ENCODE results near the gene PRR3.
"Not testable (repeated sequence)": the region's sequence is repeated elsewhere in the genome, so short reads cannot be mapped to it uniquely, and the experiment has no call there.

The PRR3 gene, protein sequence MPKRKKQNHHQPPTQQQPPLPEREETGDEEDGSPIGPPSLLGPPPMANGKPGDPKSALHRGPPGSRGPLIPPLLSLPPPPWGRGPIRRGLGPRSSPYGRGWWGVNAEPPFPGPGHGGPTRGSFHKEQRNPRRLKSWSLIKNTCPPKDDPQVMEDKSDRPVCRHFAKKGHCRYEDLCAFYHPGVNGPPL

DNA sequence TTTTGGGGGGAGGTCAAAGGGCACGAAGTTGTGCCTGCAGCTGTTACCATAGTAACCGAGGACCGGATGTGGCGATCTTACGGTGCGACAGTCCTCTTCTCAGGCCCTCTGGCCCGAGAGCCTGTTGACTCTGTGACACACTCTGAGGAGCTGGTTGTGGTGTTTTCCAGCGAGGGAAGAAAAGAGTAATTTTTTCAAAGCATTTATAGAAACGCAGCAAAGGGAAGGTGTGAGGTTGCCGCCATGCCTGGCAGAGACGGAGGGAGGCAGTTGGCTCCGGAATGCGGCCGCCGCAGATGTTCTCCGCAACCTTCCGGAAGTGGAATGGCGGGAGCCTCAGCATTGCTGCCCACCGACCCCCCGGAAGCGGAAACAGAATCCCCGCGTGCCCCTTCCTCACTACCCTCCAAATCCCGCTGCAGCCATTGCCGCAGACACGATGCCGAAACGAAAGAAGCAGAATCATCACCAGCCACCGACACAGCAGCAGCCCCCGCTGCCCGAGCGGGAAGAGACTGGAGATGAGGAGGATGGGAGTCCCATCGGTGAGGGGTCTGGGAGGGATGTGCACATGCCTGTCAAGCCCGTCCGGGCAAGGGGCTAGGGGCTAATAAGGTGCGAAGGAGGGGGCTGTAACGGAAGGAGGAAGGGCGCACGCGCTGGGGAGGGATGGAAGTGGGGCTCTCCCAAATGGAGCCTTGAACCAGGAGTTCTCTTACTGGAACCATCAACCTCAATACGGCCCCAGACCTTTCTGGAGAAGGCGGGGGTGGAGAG is at the start of gene PRR3:
TSS of gene PRR3 (plus strand) at position 390 of the 777 bp plus-strand sequence. CDS start at position 440, 50 bp downstream.
- peak; percentile 85 for DNase-seq

DNA sequence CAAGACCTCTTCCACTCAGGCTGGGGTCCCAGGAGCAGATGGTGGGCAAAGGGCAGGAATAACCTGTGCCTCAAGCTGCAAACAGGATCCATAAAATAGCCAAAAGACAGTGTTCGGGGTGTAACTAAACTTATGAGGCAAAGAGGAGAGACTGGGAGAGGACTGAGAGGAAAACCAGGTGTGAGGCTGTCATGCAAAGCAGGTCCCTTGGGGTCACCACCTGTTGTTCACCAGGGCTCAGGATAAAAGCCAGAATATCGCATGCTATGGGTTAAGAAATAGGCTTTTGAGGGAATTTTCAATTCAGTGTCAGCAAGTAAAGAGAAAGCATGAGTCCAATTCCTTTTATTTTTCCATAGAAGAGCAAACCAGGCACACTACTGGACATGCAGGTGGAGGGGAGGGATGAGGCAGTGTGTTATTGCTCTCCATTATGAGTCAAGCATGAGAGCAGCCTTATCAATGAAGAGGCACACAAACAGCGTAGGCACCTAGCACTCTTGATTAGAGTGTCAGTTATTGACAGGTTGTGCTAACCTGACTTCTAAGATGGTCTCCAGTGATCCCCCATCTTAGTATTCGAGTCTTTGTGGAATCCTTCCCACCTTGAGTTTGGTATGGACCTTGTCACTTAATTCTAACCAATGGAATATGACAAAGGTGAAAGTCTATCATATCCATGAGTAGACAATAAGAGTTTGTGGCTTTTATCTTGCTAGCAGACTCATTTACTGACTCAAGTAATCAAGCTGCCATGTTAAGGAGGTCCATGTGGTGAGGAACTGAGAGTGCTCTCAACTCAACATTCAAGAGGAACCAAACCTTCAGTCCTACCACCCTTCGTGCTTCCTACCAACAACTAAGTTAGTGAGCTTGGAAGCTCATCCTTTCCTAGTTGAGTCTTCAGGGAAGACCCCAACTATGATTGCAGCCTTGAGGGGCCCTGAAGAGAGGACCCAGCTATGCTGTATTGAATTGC is 49.0 kb upstream of the PRR3 start:
- DNase-seq, result no peak

DNA sequence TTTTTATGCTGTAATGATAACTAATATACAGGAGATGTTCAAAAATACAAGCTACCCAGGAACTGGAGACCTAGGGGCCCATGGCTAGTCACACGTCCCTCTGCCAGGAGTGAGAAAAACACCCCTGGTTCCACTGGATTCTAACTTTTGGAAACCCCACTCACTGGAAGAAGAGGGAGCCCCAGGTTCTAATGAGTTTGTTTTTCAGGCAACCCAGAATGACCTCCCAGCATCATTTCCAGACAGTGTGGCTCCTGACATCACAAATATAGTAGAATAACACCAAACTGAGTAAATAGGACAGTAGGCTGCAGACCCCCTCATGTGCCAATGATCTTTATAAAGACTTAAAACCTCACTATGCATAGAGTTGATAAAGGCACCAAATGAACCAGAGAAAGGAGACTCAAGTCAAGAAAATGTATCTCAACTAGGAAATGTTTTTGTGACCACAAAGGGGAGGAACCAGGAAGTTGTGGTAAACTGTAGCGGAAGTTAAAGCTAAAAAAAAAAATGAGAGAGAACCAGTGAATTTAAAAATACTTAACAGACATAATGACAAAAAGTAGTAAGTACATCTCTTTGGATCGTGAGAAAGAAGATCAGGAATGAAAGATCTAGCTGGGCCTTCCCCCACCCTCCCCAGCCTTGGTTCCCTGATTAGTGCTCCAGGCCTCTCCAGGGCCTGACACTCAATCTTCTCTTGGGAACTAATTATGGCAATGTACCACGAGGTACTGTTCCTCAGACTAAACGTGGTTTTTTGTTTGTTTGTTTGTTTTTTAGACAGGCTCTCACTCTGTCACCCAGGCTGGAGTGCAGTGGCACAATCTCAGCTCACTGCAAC is 48.0 kb upstream of the PRR3 start:
- no peak for DNase-seq

DNA sequence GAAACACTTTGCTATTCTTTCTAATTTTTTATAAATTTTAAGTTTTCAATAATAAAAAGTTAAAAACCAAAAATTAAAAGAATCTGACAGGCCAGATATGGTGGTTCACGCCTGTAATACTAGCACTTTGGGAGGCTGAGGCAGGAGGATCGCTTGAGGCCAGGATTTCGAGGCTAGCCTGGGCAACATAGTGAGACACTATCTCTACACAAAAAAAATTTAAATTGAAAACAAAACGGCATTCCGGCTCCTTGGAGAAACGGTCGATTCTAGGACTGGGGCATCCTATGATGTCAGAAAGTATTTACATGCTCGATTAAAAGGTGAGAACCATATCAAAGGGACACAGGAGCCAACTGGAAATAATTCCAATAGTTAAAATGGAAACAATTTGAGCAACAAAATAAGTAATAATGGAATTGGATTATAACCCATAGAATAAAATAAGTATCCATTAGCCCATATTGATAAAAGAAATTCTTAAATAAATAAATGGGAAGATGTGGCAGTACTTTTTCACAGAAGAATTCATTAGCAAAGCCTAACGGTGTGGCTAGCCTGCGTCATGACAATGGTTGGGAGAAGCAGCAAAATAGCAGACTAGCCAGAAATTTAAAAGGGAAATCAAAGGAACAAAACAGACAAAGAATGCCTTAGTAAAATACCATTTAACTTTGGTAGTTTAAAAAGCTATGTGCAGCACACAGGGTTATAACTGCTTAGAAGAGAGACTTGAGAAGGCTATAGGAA is 46.5 kb upstream of the PRR3 start:
- no peak for DNase-seq

DNA sequence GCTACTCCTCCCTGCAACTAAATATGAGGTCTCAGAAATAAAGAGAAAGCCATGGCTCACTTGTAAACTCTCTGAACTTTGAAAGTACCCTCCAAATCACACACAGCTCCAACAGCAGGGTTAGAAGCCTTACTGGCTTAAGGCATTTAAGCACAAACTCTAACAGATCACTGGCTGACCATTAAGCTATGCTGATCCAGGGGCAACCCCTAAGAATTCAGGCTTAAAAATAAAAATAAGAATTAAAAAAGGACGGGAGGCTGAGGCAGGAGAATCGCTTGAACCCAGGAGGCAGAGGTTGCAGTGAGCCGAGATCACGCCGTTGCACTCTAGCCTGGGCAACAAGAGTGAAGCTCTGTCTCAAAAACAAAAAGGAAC is 45.9 kb upstream of the PRR3 start:
- DNase-seq, result no peak

DNA sequence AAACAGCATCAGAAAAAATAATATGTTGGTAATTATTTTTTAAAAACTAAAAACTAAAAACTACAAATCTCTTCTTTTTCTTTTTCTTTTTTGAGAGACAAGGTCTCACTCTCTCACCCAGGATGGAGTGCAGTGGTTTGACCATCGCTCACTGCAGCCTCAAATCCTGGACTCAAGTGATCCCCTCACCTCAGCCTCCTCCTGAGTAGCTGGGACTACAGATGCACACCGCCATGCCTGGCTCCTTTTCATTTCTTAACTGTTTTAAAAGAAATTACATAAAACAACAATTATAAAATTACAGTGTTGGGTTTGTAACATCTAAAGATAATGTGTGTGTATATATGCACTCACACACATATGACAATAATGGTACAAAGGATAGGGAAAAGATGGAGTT is 43.6 kb upstream of the PRR3 start:
- DNase-seq, result no peak

DNA sequence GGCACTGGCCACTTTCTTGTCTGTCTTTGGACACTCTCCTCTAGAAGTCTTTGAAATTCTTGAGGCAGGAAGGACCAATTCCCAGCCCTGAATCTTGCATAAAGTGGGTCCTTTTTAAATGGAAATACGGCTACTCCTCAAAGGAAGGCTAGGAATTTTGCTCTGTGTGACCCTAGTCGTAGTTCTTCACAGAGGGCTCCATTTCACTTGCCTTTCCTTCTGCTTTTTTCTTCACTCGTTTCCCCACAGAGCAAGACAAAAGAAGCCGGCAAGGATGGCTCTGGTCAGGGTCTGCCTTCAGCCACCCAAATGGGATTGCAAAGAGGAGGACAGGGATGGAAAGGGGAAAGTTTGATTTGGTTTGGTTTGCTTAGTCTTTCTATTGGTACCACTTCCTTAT is 42.0 kb upstream of the PRR3 start:
- DNase-seq, result no peak

DNA sequence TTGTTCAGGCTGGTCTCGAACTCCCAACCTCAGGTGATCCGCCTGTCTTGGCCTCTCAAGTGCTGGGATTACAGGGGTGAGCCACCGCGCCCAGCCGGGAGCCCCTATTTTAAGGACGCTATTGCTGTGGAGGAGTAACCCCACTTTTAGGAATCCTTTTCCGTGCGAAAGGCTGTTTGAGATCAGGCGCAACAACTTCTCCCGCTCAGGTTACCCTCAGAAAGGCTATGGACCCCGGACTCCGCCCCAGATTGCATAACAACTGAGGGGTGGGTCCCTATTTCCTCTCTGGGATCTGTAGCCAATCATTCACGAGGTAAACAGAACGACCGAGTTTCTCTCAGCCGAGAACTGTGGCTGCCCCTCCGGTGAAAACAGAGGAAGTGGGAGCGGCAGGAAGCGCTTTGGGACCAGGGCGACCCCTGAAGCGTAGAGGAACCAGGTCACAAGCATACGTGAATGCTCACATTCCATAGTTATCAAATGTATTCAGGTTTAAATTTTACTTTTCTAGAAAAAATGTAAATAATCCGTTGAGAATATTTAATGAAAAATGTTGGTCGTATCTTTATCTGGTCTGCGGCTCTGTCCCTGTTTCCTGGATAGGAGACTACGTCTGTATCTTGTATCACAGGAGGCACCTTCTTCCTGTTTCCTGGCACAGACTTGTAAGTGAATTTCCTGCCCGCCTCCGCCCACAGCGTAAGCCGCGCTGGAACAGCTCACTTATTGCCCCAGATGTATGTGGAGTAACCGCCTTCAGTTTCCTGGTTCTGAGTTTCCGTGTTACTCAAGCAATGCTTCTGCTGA is 40.9 kb upstream of the PRR3 start:
- peak; percentile 94 for DNase-seq

DNA sequence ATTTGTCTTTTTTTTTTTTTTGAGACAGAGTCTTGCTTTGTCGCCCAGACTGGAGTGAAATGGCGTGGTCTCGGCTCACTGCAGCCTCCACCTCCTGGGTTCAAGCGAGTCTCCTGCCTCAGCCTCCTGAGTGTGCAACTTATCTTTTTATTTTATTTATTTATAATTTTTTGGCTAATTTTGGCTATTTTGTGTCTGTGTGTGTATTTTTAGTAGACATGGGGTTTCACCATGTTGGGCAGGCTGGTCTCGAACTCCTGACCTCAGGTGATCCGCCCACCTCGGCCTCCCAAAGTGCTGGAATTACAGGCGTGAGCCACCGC is 40.4 kb upstream of the PRR3 start:
- not testable (repeated sequence) for DNase-seq

DNA sequence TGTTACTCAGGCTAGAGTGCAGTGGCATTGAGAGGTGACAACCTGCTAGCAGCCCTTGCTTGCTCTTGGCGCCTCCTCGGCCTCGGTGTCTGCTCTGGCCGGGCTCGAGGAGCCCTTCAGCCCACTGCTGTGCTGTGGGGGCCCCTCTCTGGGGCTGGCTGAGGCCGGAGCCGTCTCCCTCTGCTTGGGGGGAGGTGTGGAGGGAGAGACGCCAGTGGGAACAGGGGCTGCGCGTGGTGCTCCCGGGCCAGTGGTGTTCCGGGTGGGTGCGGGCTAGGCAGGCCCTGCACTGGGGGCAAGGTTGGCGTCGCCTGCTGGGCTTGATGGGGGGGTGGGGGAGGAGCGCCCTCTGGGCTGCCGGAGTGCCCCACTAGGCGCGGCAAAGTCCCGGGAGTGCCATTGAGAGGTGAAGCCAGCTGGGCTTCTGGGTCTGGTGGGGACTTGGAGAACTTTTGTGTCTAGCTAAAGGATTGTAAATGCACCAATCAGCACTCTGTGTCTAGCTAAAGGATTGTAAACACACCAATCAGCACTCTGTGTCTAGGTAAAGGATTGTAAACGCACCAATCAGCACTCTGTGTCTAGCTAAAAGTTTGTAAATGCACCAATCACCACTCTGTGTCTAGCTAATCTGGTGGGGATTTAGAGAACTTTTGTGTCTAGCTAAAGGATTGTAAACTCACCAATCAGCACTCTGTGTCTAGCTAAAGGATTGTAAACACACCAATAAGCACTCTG is 39.2 kb upstream of the PRR3 start:
- DNase-seq, result not testable (repeated sequence)

DNA sequence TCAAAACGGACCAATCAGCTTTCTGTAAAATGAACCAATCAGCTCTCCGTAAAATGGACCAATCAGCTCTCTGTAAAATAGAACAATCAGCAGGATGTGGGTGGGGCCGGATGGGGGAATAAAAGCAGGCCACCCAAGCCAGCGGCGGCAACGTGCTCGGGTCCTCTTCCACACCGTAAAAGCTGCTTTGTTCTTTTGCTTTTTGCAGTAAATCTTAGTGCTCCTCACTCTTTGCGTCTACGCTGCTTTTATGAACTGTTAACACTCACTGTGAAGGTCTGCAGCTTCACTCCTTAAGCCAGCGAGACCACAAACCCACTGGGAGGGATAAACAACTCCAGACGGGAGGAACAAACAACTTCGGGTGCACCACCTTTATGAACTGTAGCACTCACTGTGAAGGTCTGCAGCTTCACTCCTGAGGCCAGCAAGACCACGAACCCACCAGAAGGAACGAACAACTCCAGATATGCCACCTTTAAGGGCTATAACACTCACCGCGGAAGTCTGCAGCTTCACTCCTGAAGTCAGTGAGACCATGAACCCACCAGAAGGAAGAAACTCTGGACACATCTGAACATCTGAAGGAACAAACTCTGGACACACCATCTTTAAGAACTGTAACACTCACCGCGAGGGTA is 38.5 kb upstream of the PRR3 start:
- not testable (repeated sequence) for DNase-seq

DNA sequence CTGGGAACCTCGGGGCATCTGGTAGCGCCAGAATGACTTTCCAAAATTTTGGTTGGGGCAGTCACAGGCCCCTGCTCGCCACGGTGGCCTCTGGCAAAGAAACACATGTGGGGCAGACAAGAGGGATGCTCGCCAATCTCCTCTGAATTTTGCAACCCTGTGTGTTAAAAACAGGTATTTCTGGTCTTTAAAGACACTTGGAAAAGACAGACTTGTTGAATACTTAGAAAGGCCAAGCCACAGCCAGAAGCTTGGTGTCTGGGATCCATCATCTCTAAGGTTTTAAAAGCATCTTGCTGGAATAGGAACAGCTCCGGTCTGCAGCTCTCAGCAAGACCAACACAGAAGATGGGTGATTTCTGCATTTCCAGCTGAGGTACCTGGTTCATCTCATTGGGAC is 36.6 kb upstream of the PRR3 start:
- DNase-seq, result no peak

DNA sequence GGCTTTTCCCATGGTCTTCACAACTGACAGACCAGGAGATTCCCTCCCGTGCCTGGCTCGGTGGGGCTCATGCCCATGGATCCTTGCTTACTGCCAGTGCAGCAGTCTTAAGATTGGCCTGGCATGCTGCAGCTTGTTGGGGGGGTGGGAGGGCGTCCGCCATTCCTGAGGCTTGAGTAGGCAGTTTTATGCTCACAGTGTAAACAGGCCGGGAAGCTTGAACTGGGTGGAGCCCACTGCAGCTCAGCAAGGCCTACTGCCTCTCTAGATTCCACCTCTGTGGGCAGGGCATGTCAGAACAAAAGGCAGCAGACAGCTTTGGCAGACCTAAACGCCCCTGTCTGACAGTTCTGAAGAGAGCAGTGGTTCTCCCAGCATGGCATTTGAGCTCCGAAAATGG is 36.0 kb upstream of the PRR3 start:
- DNase-seq, result not testable (repeated sequence)

DNA sequence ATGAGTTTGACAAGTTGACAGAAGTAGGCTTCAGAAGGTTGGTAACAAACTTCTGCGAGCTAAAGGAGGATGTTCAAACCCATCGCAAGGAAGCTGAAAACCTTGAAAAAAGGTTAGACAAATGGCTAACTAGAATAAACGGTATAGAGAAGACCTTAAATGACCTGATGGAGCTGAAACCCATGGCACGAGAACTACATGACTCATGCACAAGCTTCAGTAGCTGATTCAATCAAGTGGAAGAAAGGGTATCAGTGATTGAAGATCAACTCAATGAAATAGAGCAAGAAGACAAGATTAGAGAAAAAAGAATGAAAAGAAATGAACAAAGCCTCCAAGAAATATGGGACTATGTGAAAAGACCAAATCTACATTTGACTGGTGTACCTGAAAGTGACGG is 35.1 kb upstream of the PRR3 start:
- not testable (repeated sequence) for DNase-seq

DNA sequence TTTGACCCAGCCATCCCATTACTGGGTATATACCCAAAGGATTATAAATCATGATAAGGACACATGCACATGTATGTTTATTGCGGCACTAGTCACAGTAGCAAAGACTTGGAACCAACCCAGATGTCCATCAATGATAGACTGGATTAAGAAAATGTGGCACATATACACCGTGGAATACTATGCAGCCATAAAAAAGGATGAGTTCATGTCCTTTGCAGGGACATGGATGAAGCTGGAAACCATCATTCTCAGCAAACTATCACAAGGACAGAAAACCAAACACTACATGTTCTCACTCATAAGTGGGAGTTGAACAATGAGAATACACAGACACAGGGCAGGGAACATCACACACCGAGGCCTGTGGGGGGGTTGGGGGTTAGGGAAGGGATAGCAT is 30.7 kb upstream of the PRR3 start:
- DNase-seq, result not testable (repeated sequence)

DNA sequence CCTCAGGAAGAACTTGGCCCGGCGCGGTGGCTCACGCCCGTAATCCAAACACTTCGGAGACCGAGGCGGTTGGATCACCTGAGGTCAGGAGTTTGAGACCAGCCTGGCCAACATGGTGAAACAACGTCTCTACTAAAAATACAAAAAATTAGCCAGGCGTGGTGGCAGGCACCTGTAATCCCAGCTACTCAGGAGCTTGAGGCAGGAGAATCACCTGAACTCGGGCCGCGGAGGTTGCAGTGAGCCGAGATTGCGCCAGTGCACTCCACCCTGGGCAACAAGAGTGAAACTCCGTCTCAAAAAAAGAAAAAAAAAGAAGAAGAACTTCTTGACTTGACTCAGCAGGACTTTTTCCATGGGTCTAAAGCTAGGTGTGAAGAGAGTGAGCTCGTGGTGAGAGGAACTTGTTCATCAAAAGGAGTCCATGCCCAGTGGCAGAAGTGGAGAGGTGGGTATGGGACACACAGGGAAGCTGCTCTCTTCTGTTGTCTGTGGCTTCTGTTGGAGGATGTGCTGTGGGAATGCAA is 27.7 kb upstream of the PRR3 start:
- not testable (repeated sequence) for DNase-seq

DNA sequence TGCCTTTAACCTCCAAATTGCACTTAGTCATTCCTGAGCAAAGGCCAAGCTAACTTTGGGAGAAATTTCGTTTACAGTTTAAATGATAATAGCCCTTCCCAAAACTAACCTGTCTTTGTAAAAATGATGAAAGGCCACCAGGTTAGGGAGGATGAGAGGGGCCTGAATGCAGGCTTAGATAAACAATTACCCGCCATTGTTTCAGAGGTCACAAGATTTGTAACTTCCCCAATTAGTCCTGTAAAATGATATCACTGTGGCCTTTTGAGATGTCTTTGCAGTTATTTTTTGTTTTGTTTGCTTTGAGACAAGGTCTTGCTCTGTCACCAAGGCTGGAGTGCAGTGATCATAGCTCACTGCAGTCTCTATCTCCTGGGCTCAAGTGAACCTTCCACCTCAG is 27.1 kb upstream of the PRR3 start:
- DNase-seq, result no peak

DNA sequence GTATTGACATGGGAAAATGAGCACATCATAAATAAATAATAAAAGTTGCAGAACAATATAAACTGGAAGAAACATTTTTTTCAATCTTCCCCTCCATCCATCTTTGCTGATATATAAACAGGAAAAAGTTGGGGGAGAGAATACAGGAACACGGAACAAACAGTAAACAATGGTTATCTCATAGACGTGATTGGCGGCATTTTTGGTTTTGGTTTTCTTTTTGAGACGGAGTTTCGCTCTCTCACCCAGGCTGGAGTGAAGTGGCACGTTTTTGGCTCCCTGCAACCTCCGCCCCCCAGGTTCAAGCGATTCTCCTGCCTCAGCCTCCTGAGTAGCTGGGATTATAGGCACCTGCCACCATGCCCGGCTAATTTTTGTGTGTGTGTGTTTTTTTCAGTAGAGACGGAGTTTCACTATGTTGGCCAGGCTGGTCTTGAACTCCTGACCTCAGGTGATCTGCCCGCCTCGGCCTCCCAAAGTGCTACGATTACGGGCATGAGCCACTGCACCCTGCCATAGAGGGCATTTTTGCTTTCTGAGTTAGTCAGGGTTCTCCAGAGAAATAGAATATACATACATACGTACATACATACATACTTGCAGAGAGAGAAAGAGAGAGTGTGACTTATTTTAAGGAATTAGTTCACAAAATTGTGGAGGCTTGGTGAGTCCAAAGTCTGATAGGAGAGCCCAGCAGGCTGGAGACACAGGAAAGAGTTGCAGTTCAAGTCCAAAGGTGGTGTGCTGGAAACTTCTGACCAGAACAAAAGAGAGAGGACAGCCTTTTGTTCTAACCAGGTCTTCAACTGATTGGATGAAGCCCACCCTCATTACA is 23.4 kb upstream of the PRR3 start:
- no peak for DNase-seq

DNA sequence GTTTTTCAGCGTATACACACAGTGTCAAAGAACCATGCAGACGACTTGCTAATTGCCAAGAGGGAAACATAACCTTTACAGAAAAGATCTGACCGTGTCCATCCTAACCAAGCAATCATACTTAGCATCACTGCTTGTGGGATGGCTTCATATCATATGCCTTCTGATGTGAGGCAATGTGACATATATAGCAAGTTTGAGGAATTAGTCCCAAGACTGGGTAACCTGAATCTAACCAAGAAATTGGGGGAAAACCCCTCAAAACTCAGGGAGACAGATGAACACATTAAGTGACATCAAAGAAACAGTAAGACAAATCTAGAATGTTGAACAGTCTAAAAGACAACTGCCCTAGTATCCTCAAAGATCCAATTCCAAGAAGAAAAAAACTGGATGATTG is 19.2 kb upstream of the PRR3 start:
- DNase-seq, result no peak
